ENCODE measurements around the gene WASF1.
"Not testable (repeated sequence)": the region's sequence is repeated elsewhere in the genome, so short reads cannot be mapped to it uniquely, and the experiment has no call there.

WASF1 gene

DNA sequence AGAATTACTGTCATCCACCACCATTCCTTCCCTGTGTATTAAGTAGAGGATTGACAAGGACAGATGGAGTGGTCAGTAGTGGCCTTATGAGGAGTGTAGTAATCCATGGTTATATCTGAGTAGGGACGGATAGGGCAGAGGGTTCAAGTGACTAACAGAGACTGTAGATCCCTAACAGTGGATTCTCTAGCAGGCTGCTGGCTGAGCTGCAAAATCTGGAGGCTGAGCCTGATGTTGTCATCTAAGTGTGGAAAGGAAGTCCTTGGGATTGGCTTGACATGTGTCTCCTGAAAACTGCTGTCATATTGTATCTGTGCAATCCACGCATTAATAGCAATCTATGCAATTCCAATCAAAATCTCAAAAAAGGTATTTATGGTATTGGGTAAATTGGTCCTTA is 94.2 kb downstream of the WASF1 start:
- no peak for DNase-seq

GRCh38 chr6:110083875-110084585 is 95.4 kb downstream of the WASF1 start:
- no peak for DNase-seq

DNA sequence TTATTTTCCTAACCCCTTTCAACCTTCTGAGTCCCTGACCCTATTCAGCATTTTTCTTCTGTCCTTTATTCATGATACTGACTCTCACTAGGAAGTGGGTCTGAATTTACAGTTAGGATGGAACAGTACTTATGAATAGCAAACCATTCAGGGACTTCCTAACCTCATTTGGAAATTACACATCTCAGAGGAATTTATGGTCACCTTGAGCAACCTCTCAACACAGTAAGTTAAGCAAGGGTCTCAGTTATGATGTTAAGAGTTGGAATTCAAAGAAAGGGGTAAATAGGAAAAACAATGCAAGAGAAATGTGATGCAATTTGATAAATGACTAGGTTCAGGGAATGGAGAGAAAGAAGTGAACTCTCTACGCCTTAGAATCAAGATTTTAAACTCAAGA is 104.1 kb downstream of the WASF1 start:
- DNase-seq = no peak

- DNase-seq = not testable (repeated sequence)
Observed at GRCh38 chr6:110073474-110073873, 106.0 kb downstream of the WASF1 start.

DNA sequence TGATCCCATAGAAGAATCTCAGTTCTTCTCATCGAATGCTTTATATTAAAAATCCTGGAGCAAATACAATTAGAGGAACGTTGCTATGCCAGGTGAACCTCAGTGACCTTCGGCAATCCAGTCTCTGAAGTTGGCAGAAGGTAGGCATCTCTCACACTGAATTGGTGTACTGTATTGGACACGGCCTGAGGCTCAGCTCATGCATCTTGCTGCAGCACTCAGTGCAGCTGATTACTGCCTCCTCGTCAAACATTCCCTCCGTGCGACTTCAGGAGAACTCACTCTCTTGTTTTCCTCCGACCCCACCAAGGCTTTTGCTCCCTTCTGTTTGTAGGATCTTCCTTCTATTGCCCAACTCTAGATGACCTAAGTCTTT is 110.9 kb downstream of the WASF1 start:
- DNase-seq = no peak

- DNase-seq = no peak
Observed at GRCh38 chr6:110067837-110068591, 111.5 kb downstream of the WASF1 start.

GRCh38 chr6:110064744-110065524 is 114.5 kb downstream of the WASF1 start:
- no peak for DNase-seq

DNA sequence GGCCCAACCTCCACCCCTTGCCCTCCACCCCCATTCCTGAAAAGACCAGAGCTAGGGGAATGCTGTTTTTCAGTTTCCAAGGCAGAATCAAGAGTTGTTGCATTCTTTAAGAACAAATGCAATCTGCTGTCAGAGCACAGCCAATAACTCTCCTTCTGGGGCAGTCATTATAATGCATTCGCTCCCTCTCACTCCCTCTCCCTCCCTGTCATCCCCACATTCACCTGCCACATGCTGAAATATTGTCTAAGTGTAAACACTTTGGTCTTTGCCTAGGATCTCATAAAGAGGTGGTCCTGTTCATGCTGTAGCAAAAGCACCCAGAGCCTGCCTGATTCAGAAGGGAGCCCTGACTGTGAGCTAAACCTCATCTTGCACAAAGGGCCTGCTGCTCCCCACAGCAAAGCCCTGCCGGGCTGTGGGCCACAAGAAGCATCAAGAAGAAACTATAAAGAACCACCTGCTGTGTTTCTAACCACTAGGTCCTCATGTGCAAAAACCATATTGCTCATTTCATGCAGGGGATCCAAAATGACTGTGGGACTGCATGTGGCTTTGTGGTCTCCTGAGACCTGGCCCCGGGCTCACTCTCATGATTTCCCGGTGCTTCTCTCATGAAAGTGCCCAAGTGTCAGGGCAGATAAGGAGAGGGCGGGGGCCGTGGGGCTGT is 115.7 kb downstream of the WASF1 start:
- DNase-seq = no peak

- DNase-seq = no peak
Observed at GRCh38 chr6:110055387-110055735, 124.1 kb downstream of the WASF1 start.

- no peak for DNase-seq
Observed at GRCh38 chr6:110054664-110055386, 124.6 kb downstream of the WASF1 start.

DNA sequence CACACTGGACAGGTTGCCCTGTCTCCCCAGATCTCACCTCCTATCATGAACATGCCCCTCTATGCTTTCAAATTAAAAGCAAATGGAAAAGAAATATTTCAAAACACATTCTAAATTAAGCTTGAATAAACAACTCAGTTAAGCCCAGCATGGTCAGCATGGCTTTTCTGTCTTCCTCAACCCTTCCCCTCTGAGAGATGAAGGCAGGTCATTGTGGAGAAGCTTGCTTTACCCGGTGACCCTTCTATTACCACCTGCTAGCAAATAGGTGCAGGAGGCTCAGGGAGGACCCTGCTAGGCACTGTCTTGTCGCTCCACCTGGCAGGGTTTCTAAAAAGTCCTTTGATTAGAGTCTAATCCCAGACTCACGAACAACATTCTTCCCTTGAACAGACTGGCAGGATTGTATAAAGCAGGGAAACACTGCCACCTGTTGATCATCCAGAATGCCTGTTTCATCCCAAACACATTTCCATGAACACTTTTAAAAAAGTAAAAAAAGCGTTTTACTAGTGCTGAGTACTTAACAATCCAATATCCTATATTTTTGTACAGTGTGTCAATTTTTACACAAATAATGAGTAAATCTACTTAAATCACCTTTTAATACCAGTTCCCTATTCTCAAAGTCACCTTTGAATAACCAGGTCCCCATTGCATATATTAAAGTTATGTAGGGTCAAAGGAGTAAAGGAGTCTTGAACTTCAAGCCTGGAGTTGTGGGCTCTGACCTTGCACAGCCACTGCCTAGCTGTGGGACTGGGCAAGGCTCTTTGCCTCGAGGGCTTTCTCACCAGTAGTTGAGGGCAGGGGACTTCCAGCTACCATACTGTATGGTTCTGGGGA is 125.9 kb downstream of the WASF1 start:
- no peak for DNase-seq

DNA sequence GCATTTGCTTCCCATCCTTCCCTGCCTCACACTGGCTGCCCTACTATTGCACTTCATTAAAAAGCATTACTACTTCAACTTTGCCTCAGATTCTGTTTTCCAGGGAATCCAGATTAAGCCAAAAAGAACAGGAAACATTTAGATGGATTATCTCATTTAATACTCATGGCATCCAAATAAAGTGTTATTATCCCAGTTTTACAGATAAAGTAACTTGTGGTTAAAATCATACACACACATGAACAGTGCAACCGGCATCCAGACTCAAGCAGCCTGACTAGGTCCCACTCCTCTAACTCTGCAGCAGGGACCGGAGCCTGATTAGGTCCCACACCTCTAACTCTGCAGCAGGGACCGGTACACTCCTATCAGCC is 129.0 kb downstream of the WASF1 start:
- no peak for DNase-seq
